ENCODE data around the gene TSC22D2. TPM values are rescaled to one million over a fixed set of nuclear protein-coding genes. Genes with fewer than 3 reads are reported as not detected.

The TSC22D2 gene
- total and polyA plus RNA-seq, 10 of the 15 experiments (the other 5 are each of a cell fraction or from before 2014, with no cell fraction given) = 7.4 to 19.4 (median 10.9) TPM

- no peak for TF ChIP-seq CEBPZ (IDR thresholded peaks at IDR 0.05; ENCODE audit: low read depth, low read length)
- TF ChIP-seq POLR2AphosphoS2 (IDR thresholded peaks at IDR 0.05; ENCODE audit: low read depth, low read length) = no peak
- no peak for TF ChIP-seq TCF12 (IDR thresholded peaks at IDR 0.05; ENCODE audit: low read depth, low read length)
- no peak for TF ChIP-seq BMI1 (IDR thresholded peaks at IDR 0.05; ENCODE audit: borderline replicate concordance)
- TF ChIP-seq EED (IDR thresholded peaks at IDR 0.05; ENCODE audit: low read depth) = no peak
- TF ChIP-seq IRF5 (IDR thresholded peaks at IDR 0.05; ENCODE audit: borderline replicate concordance) = no peak
- no peak for TF ChIP-seq SIN3A (IDR thresholded peaks at IDR 0.05; ENCODE audit: low read depth, low read length)
- no peak for TF ChIP-seq NRF1 (conservative IDR thresholded peaks at IDR 0.05; ENCODE audit: low read depth, low read length)
- TF ChIP-seq YY1 (IDR thresholded peaks at IDR 0.05; ENCODE audit: low read depth, low read length) = no peak
These were observed 11.2 kb downstream of the TSC22D2 start (continued) for GRCh38 chr3:150419076-150419868.

Measured in GM12878 (cell line).